GM20000 (cell line): ENCODE results near the gene HUWE1.

Experiments used
- DNase-seq: peaks from one replicate; pipeline ENCODE4 v3.0.0; 2012; ENCODE audit warnings: low spot score
- CTCF ChIP-seq: IDR thresholded peaks from 2 replicates; pipeline ENCODE4 v1.5.1; 2012; ENCODE audit warnings: mild to moderate bottlenecking, control low read depth; ENCODE audit errors: extremely low read depth, missing control alignments

Gene HUWE1

GRCh38 chrX:53583571-53583970 is 102.9 kb downstream of the HUWE1 start:
- no peak for TF ChIP-seq CTCF
- DNase-seq: no peak

- no peak for TF ChIP-seq CTCF
- DNase-seq: no peak
Observed at GRCh38 chrX:53580742-53581504, 105.6 kb downstream of the HUWE1 start.

GRCh38 chrX:53571494-53571893 is 115.0 kb downstream of the HUWE1 start:
- no peak for TF ChIP-seq CTCF
- no peak for DNase-seq

GRCh38 chrX:53563324-53563723 is 123.2 kb downstream of the HUWE1 start:
- DNase-seq: no peak
- no peak for TF ChIP-seq CTCF

GRCh38 chrX:53561912-53562311 is 124.6 kb downstream of the HUWE1 start:
- DNase-seq: no peak
- no peak for TF ChIP-seq CTCF

GRCh38 chrX:53558646-53559045 is 127.9 kb downstream of the HUWE1 start:
- DNase-seq: no peak
- no peak for TF ChIP-seq CTCF

GRCh38 chrX:53556868-53557267 is 129.7 kb downstream of the HUWE1 start:
- no peak for TF ChIP-seq CTCF
- no peak for DNase-seq
